ENCODE measurements around the gene HSPA2. TPM values are rescaled to one million over a fixed set of nuclear protein-coding genes. Genes with fewer than 3 reads are reported as not detected.
"Not testable (repeated sequence)": the region's sequence is repeated elsewhere in the genome, so short reads cannot be mapped to it uniquely, and the experiment has no call there.

Gene HSPA2
- total and polyA plus RNA-seq, 2 of the 4 experiments (the other 2 are of a cell fraction) = 18.4 to 19.7 TPM

- TF ChIP-seq BHLHE40 (IDR thresholded peaks at IDR 0.05; ENCODE audit: low read depth, low read length) (no peak), CHD1 (IDR thresholded peaks at IDR 0.05; ENCODE audit: low read depth, low read length) (no peak), POLR2A (IDR thresholded peaks at IDR 0.05; ENCODE audit: low read depth, low read length) (no peak), NFE2L2 (IDR thresholded peaks at IDR 0.05; ENCODE audit: low read depth, low read length) (no peak), MXI1 (IDR thresholded peaks at IDR 0.05; ENCODE audit: borderline replicate concordance, low read depth, low read length) (no peak)
Observed at GRCh38 chr14:64554556-64554955, 14.0 kb downstream of the HSPA2 start (continued).

GRCh38 chr14:64556526-64556925 is 16.0 kb downstream of the HSPA2 start:
- Histone ChIP-seq H2BK15ac (ENCODE audit: low read depth, low read length) (no peak overlapping the region), H4K5ac (ENCODE audit: low read depth, low read length) (no peak overlapping the region), H3K4ac (ENCODE audit: low read depth, low read length) (no peak overlapping the region), H3K9me1 (ENCODE audit: insufficient read depth, low read length) (no peaks in the 10 kb centered on the region), H3K36me3 (ENCODE audit: control insufficient read depth, insufficient read depth, low read length) (no peaks in the 10 kb centered on the region), H3K14ac (replicated peaks; ENCODE audit: low read depth, low read length) (no peak overlapping the region), H3K4me3 (ENCODE audit: insufficient read depth, low read depth, low read length) (no peak overlapping the region), H3K56ac (ENCODE audit: extremely low read depth, insufficient read depth, low read length) (no peak overlapping the region), H3K23ac (ENCODE audit: low read depth, low read length) (no peak overlapping the region), H4K91ac (ENCODE audit: insufficient read depth, low read depth, low read length) (no peak overlapping the region), H4K20me1 (ENCODE audit: insufficient read depth, low read length) (no peaks in the 10 kb centered on the region), H3K27me3 (ENCODE audit: control insufficient read depth, insufficient read depth, low read length) (no peaks in the 10 kb centered on the region), H3K79me1 (ENCODE audit: low read depth in 1 of 2, low read length in 2 of 2) (no peaks in the 10 kb centered on the region), H3K4me2 (ENCODE audit: low read depth, low read length) (no peak overlapping the region), H4K8ac (ENCODE audit: low read depth in 2 of 2, low read length in 2 of 2) (no peak overlapping the region), H2BK120ac (ENCODE audit: low read depth, low read length) (no peak overlapping the region), H3K9me3 (ENCODE audit: control insufficient read depth, insufficient read depth, low read length) (no peaks in the 10 kb centered on the region), H3K27ac (ENCODE audit: insufficient read depth, low read length) (no peak overlapping the region), H2BK5ac (ENCODE audit: low read depth, low read length, poor library complexity, severe bottlenecking) (no peak overlapping the region), H2BK20ac (ENCODE audit: low read depth, low read length) (no peak overlapping the region), H2AK9ac (replicated peaks; ENCODE audit: low read depth, low read length, poor library complexity) (no peak overlapping the region), H3K18ac (ENCODE audit: low read depth, low read length) (no peak overlapping the region), H2AK5ac (ENCODE audit: low read depth, low read length) (0 out of 2 replicates have a peak overlapping the region, but pooled peaks have one; percentile 29), H3K4me1 (ENCODE audit: control insufficient read depth, insufficient read depth, low read length) (no peaks in the 10 kb centered on the region), H2AFZ (replicated peaks; ENCODE audit: low read length, poor library complexity) (peak overlapping the region; percentile 56), H3K9ac (ENCODE audit: low read depth, low read length) (no peak overlapping the region)
- DNase-seq = peak; percentile 92
- dilution Hi-C loops (cut with HindIII; ENCODE audit: low sequenced_read_pairs, unreplicated experiment) (no loop called here), intact Hi-C loops (cut with micrococcal nuclease) (no loop called here), in situ Hi-C loops (cut with MboI; ENCODE audit: low sequenced_read_pairs) (no loop called here)
- no TSS peak for BruUV-seq (replicated peaks)
- TF ChIP-seq RFX5 (IDR thresholded peaks at IDR 0.05; ENCODE audit: low read depth, low read length) (no peak), NFE2L2 (IDR thresholded peaks at IDR 0.05; ENCODE audit: low read depth, low read length) (peak; percentile 22; the same call in 1 of the 2 replicates), BHLHE40 (IDR thresholded peaks at IDR 0.05; ENCODE audit: low read depth, low read length) (peak; percentile 14; the same call in 1 of the 2 replicates), FOS (IDR thresholded peaks at IDR 0.05; ENCODE audit: low read depth, low read length) (peak; percentile 81; the same call in 1 of the 2 replicates), CEBPB (IDR thresholded peaks at IDR 0.05; ENCODE audit: low read depth, low read length) (peak; percentile 95)
- ChIA-PET CTCF (interaction anchor here (0.6 to 1.3 kb wide), 4 partner anchors 10 to 464 kb away, joined by 3 to 9 read pairs (median 3); partner anchors contain the start of gene HSPA2), POLR2A (ENCODE audit: unreplicated experiment) (interaction anchor here (0.6 kb wide), 1 partner anchor 114 kb away, joined by 5 read pairs; no protein-coding TSS in a partner anchor)
- ATAC-seq (ENCODE audit: low read depth) = peak; percentile 96
- WGBS, 2 experiments (ENCODE audit: extremely low coverage in 2 of 2, insufficient read length in 1 of 2) = no CpG with 5 or more reads among the region's 5 CpGs

DNA sequence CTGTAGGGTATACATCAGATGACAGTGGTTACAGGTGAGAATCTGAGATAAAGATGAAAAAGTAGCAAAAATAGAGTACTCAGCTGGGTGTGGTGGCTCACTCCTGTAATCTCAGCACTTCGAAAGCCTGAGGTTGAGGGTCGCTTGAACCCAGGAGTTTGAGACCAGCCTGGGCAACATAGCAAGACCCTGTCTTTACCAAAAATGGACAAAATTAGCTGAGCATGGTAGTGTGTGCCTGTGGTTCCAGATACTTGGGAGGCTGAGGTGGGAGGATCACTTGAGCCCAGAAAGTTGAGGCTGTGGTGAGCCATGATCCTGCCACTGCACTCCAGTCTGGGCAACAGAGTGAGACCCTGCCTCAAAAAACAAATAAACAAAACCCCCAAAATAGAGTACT is 17.7 kb downstream of the HSPA2 start:
- CTCF ChIA-PET = interaction anchor here (0.8 kb wide), 1 partner anchor 11 kb away, joined by 3 read pairs; no protein-coding TSS in a partner anchor
- H4K91ac ChIP-seq (ENCODE audit: insufficient read depth, low read depth, low read length); H3K9me3 ChIP-seq (ENCODE audit: control insufficient read depth, insufficient read depth, low read length); H4K8ac ChIP-seq (ENCODE audit: low read depth in 2 of 2, low read length in 2 of 2); DNase-seq; H4K20me1 ChIP-seq (ENCODE audit: insufficient read depth, low read length); H3K56ac ChIP-seq (ENCODE audit: extremely low read depth, insufficient read depth, low read length); H3K36me3 ChIP-seq (ENCODE audit: control insufficient read depth, insufficient read depth, low read length); POLR2A ChIA-PET (ENCODE audit: unreplicated experiment); H3K79me1 ChIP-seq (ENCODE audit: low read depth in 1 of 2, low read length in 2 of 2); in situ Hi-C loops (cut with MboI; ENCODE audit: low sequenced_read_pairs); H4K5ac ChIP-seq (ENCODE audit: low read depth, low read length); H3K27ac ChIP-seq (ENCODE audit: insufficient read depth, low read length); BruUV-seq (replicated peaks); H3K27me3 ChIP-seq (ENCODE audit: control insufficient read depth, insufficient read depth, low read length); H2AK5ac ChIP-seq (ENCODE audit: low read depth, low read length); H3K18ac ChIP-seq (ENCODE audit: low read depth, low read length); H3K4me2 ChIP-seq (ENCODE audit: low read depth, low read length); H3K4ac ChIP-seq (ENCODE audit: low read depth, low read length); intact Hi-C loops (cut with micrococcal nuclease); H3K9me1 ChIP-seq (ENCODE audit: insufficient read depth, low read length); H2BK5ac ChIP-seq (ENCODE audit: low read depth, low read length, poor library complexity, severe bottlenecking); H3K9ac ChIP-seq (ENCODE audit: low read depth, low read length); H3K23ac ChIP-seq (ENCODE audit: low read depth, low read length); H3K14ac ChIP-seq (replicated peaks; ENCODE audit: low read depth, low read length); H3K4me1 ChIP-seq (ENCODE audit: control insufficient read depth, insufficient read depth, low read length); H2BK20ac ChIP-seq (ENCODE audit: low read depth, low read length); dilution Hi-C loops (cut with HindIII; ENCODE audit: low sequenced_read_pairs, unreplicated experiment); H2BK15ac ChIP-seq (ENCODE audit: low read depth, low read length); H2AK9ac ChIP-seq (replicated peaks; ENCODE audit: low read depth, low read length, poor library complexity); H3K4me3 ChIP-seq (ENCODE audit: insufficient read depth, low read depth, low read length); H2AFZ ChIP-seq (replicated peaks; ENCODE audit: low read length, poor library complexity); ATAC-seq (ENCODE audit: low read depth): not testable (repeated sequence)
- WGBS, 2 experiments (ENCODE audit: extremely low coverage in 2 of 2, insufficient read length in 1 of 2) = 83% methylated on average over 1 of the region's 2 CpGs; no CpG with 5 or more reads in 1 of the 2 experiments
- peak overlapping the region; percentile 25; the same call in 1 of the 2 replicates for H2BK120ac ChIP-seq (ENCODE audit: low read depth, low read length)
